SJCRH30 (cell line): ENCODE results near the gene ACD. TPM values are rescaled to one million over a fixed set of nuclear protein-coding genes. Genes with fewer than 3 reads are reported as not detected.

Experiments
- DNase-seq, 2 experiments: peaks; one replicate each; pipeline ENCODE4 v3.0.0-alpha.2; 2015 to 2020
- H3K27ac ChIP-seq: fragments of 250-450 bp; sonication (Bioruptor Pico); 2 replicates; pipeline ENCODE4 v1.5.1; 2020; ENCODE audit warnings: mild to moderate bottlenecking, moderate library complexity
- H3K27me3 ChIP-seq: fragments of 250-450 bp; sonication (Bioruptor Pico); 2 replicates; pipeline ENCODE4 v1.5.1; 2020; ENCODE audit warnings: mild to moderate bottlenecking, moderate library complexity
- H3K36me3 ChIP-seq: fragments of 250-450 bp; sonication (Bioruptor Pico); 2 replicates; pipeline ENCODE4 v1.5.1; 2020; ENCODE audit warnings: mild to moderate bottlenecking, moderate library complexity
- H3K4me1 ChIP-seq: fragments of 250-450 bp; sonication (Bioruptor Pico); 2 replicates; pipeline ENCODE4 v1.5.1; 2020; ENCODE audit warnings: mild to moderate bottlenecking, moderate library complexity
- H3K4me3 ChIP-seq: fragments of 250-450 bp; sonication (Bioruptor Pico); 2 replicates; pipeline ENCODE4 v1.5.1; 2020; ENCODE audit warnings: mild to moderate bottlenecking, moderate library complexity
- H3K9me3 ChIP-seq: fragments of 250-450 bp; sonication (Bioruptor Pico); replicated peaks from 2 replicates; pipeline ENCODE4 v1.5.1; 2020; ENCODE audit warnings: mild to moderate bottlenecking, moderate library complexity
- total RNA-seq: library from RNA; depleted of rRNA; stranded (reverse); fragments of >200 nt; shearing (Covaris generic); gene quantifications from 2 replicates; pipeline ENCODE4 v1.2.3, GENCODE V29; 2014

The ACD gene
- total RNA-seq, 1 experiment from 2014 or later, result 15.5 TPM

- Histone ChIP-seq H3K36me3 (no peaks in the 10 kb centered on the region), H3K27me3 (no peaks in the 10 kb centered on the region), H3K4me1 (no peaks in the 10 kb centered on the region), H3K9me3 (no peaks in the 10 kb centered on the region), H3K4me3 (peak within 1 kb of the TSS; percentile 71), H3K27ac (peak within 1 kb of the TSS; percentile 9; the same call in 1 of the 2 replicates)
- peak; percentile 94 for DNase-seq
These were observed 536 bp upstream of the ACD start, which contains the start of gene PARD6A for GRCh38 chr16:67660564-67661028. TSS of gene PARD6A (plus strand) at chr16:67660960. CDS start at chr16:67661039, 79 bp downstream.

- DNase-seq, result no peak
- Histone ChIP-seq H3K9me3 (no peaks in the 10 kb centered on the region), H3K36me3 (no peaks in the 10 kb centered on the region), H3K4me1 (no peaks in the 10 kb centered on the region), H3K27me3 (no peaks in the 10 kb centered on the region), H3K4me3 (peak overlapping the region; percentile 71), H3K27ac (no peak overlapping the region)
These were observed 998 bp downstream of the ACD start for GRCh38 chr16:67658849-67659674.

- no peak for DNase-seq
- H3K4me3 ChIP-seq, result no peak overlapping the region
- no peaks in the 10 kb centered on the region for H3K36me3 ChIP-seq
- no peaks in the 10 kb centered on the region for H3K9me3 ChIP-seq
- H3K4me1 ChIP-seq, result no peaks in the 10 kb centered on the region
- no peaks in the 10 kb centered on the region for H3K27me3 ChIP-seq
- no peak overlapping the region for H3K27ac ChIP-seq
These were observed 2.1 kb downstream of the ACD start for GRCh38 chr16:67657751-67658518.

- H3K27ac ChIP-seq, result no peak overlapping the region
- H3K4me3 ChIP-seq, result no peak overlapping the region
- DNase-seq, result no peak
- H3K27me3 ChIP-seq, result no peaks in the 10 kb centered on the region
- no peaks in the 10 kb centered on the region for H3K9me3 ChIP-seq
- H3K4me1 ChIP-seq, result no peaks in the 10 kb centered on the region
- H3K36me3 ChIP-seq, result no peaks in the 10 kb centered on the region
These were observed 2.9 kb downstream of the ACD start for GRCh38 chr16:67657017-67657608.

GRCh38 chr16:67656344-67657016 lies 3.6 kb downstream of the ACD start:
- no peak overlapping the region for H3K27ac ChIP-seq
- H3K27me3 ChIP-seq, result no peaks in the 10 kb centered on the region
- no peaks in the 10 kb centered on the region for H3K9me3 ChIP-seq
- H3K4me3 ChIP-seq, result no peak overlapping the region
- no peaks in the 10 kb centered on the region for H3K4me1 ChIP-seq
- H3K36me3 ChIP-seq, result no peaks in the 10 kb centered on the region
- no peak for DNase-seq

- Histone ChIP-seq H3K4me1 (no peaks in the 10 kb centered on the region), H3K36me3 (no peaks in the 10 kb centered on the region), H3K27ac (no peak overlapping the region), H3K9me3 (no peaks in the 10 kb centered on the region), H3K27me3 (no peaks in the 10 kb centered on the region), H3K4me3 (no peak overlapping the region)
- DNase-seq, result no peak
These were observed 4.7 kb downstream of the ACD start for GRCh38 chr16:67655363-67655762.

- Histone ChIP-seq H3K27me3 (no peaks in the 10 kb centered on the region), H3K9me3 (no peaks in the 10 kb centered on the region), H3K27ac (no peak overlapping the region), H3K4me1 (no peaks in the 10 kb centered on the region), H3K36me3 (no peaks in the 10 kb centered on the region), H3K4me3 (no peak overlapping the region)
- DNase-seq, result no peak
These were observed 5.6 kb downstream of the ACD start for GRCh38 chr16:67654403-67654911.

- no peak overlapping the region for H3K27ac ChIP-seq
- H3K36me3 ChIP-seq, result no peaks in the 10 kb centered on the region
- H3K9me3 ChIP-seq, result no peaks in the 10 kb centered on the region
- H3K4me1 ChIP-seq, result no peaks in the 10 kb centered on the region
- no peaks in the 10 kb centered on the region for H3K27me3 ChIP-seq
- DNase-seq, result no peak
- H3K4me3 ChIP-seq, result peak overlapping the region; percentile 52
These were observed 6.2 kb downstream of the ACD start for GRCh38 chr16:67653789-67654402.

GRCh38 chr16:67653128-67653788 lies 6.8 kb downstream of the ACD start:
- H3K4me3 ChIP-seq, result peak overlapping the region; percentile 52
- H3K9me3 ChIP-seq, result no peaks in the 10 kb centered on the region
- H3K27ac ChIP-seq, result no peak overlapping the region
- H3K4me1 ChIP-seq, result no peaks in the 10 kb centered on the region
- peak; percentile 26 to 33 for DNase-seq
- H3K36me3 ChIP-seq, result no peaks in the 10 kb centered on the region
- no peaks in the 10 kb centered on the region for H3K27me3 ChIP-seq

GRCh38 chr16:67652578-67653127 lies 7.4 kb downstream of the ACD start:
- Histone ChIP-seq H3K27ac (no peak overlapping the region), H3K4me3 (peak overlapping the region; percentile 52), H3K9me3 (no peaks in the 10 kb centered on the region), H3K27me3 (no peaks in the 10 kb centered on the region), H3K4me1 (no peaks in the 10 kb centered on the region), H3K36me3 (no peaks in the 10 kb centered on the region)
- DNase-seq, result peak; percentile 27 to 50

GRCh38 chr16:67651847-67652246 lies 8.2 kb downstream of the ACD start:
- Histone ChIP-seq H3K27me3 (no peaks in the 10 kb centered on the region), H3K9me3 (no peaks in the 10 kb centered on the region), H3K27ac (no peak overlapping the region), H3K36me3 (no peaks in the 10 kb centered on the region), H3K4me3 (no peak overlapping the region), H3K4me1 (no peaks in the 10 kb centered on the region)
- no peak for DNase-seq

- Histone ChIP-seq H3K4me3 (no peak overlapping the region), H3K27ac (no peak overlapping the region), H3K36me3 (no peaks in the 10 kb centered on the region), H3K9me3 (no peaks in the 10 kb centered on the region), H3K27me3 (no peaks in the 10 kb centered on the region), H3K4me1 (no peaks in the 10 kb centered on the region)
- DNase-seq, result no peak
These were observed 9.0 kb downstream of the ACD start for GRCh38 chr16:67651039-67651438.

- Histone ChIP-seq H3K4me1 (no peaks in the 10 kb centered on the region), H3K9me3 (no peaks in the 10 kb centered on the region), H3K4me3 (no peak overlapping the region), H3K27ac (no peak overlapping the region), H3K27me3 (no peaks in the 10 kb centered on the region), H3K36me3 (no peaks in the 10 kb centered on the region)
- DNase-seq, result no peak
These were observed 10.0 kb downstream of the ACD start for GRCh38 chr16:67650023-67650422.
